ENCODE measurements around the gene KRT81.
"Not testable (repeated sequence)": the region's sequence is repeated elsewhere in the genome, so short reads cannot be mapped to it uniquely, and the experiment has no call there.

Gene KRT81

GRCh38 chr12:52296572-52297215 is 5.4 kb upstream of the KRT81 start:
- peaks cover 2% of the 10 kb centered on the region for H3K4me1 Mint-ChIP-seq
- peaks cover 69% of the 10 kb centered on the region for H3K27me3 Mint-ChIP-seq (ENCODE audit: low read depth)

GRCh38 chr12:52295663-52296062 is 4.3 kb upstream of the KRT81 start:
- H3K27me3 Mint-ChIP-seq (ENCODE audit: low read depth): peaks cover 63% of the 10 kb centered on the region
- H3K27ac Mint-ChIP-seq: no peak overlapping the region
- no peaks in the 10 kb centered on the region for H3K9me3 Mint-ChIP-seq
- H3K4me3 Mint-ChIP-seq: no peak overlapping the region
- H3K36me3 Mint-ChIP-seq (ENCODE audit: low read depth): no peaks in the 10 kb centered on the region
- TF ChIP-seq CTCF (IDR thresholded peaks at IDR 0.05; ENCODE audit: unreplicated experiment in 3 of 3): no peak
- peaks cover 5% of the 10 kb centered on the region for H3K4me1 Mint-ChIP-seq

More at GRCh38 chr12:52296572-52297215, 5.4 kb upstream of the KRT81 start:
- Mint-ChIP-seq H3K36me3 (ENCODE audit: low read depth) (no peaks in the 10 kb centered on the region), H3K9me3 (no peaks in the 10 kb centered on the region), H3K4me3 (no peak overlapping the region), H3K27ac (no peak overlapping the region)
- TF ChIP-seq CTCF (IDR thresholded peaks at IDR 0.05; ENCODE audit: unreplicated experiment in 3 of 3): no peak

- TF ChIP-seq CTCF (IDR thresholded peaks at IDR 0.05; ENCODE audit: unreplicated experiment in 3 of 3): no peak
- Mint-ChIP-seq H3K4me3 (no peak overlapping the region), H3K4me1 (peaks cover 5% of the 10 kb centered on the region), H3K27ac (no peak overlapping the region), H3K36me3 (ENCODE audit: low read depth) (no peaks in the 10 kb centered on the region), H3K9me3 (no peaks in the 10 kb centered on the region), H3K27me3 (ENCODE audit: low read depth) (peaks cover 57% of the 10 kb centered on the region)
Observed at GRCh38 chr12:52294803-52295202, 3.5 kb upstream of the KRT81 start.

GRCh38 chr12:52293926-52294325 is 2.6 kb upstream of the KRT81 start:
- H3K4me3 Mint-ChIP-seq: no peak overlapping the region
- no peak overlapping the region for H3K27ac Mint-ChIP-seq
- peaks cover 48% of the 10 kb centered on the region for H3K27me3 Mint-ChIP-seq (ENCODE audit: low read depth)
- peaks cover 5% of the 10 kb centered on the region for H3K4me1 Mint-ChIP-seq
- H3K36me3 Mint-ChIP-seq (ENCODE audit: low read depth): no peaks in the 10 kb centered on the region
- no peaks in the 10 kb centered on the region for H3K9me3 Mint-ChIP-seq
- TF ChIP-seq CTCF (IDR thresholded peaks at IDR 0.05; ENCODE audit: unreplicated experiment in 3 of 3): no peak

- not testable (repeated sequence) for H3K27ac Mint-ChIP-seq; H3K36me3 Mint-ChIP-seq (ENCODE audit: low read depth); H3K4me3 Mint-ChIP-seq; H3K9me3 Mint-ChIP-seq; H3K4me1 Mint-ChIP-seq
- peaks cover 31% of the 10 kb centered on the region for H3K27me3 Mint-ChIP-seq (ENCODE audit: low read depth)
Observed at GRCh38 chr12:52290483-52291134, 725 bp downstream of the KRT81 start.

- H3K27me3 Mint-ChIP-seq (ENCODE audit: low read depth): peaks cover 12% of the 10 kb centered on the region
- H3K4me3 Mint-ChIP-seq; H3K4me1 Mint-ChIP-seq; H3K27ac Mint-ChIP-seq; H3K36me3 Mint-ChIP-seq (ENCODE audit: low read depth); H3K9me3 Mint-ChIP-seq: not testable (repeated sequence)
Observed at GRCh38 chr12:52287816-52288805, 3.2 kb downstream of the KRT81 start.

- H3K4me1 Mint-ChIP-seq, H3K4me3 Mint-ChIP-seq: not testable (repeated sequence)
Observed at GRCh38 chr12:52286857-52287785, 4.2 kb downstream of the KRT81 start.

More at GRCh38 chr12:52286857-52287785, 4.2 kb downstream of the KRT81 start:
- not testable (repeated sequence) for H3K36me3 Mint-ChIP-seq (ENCODE audit: low read depth); H3K9me3 Mint-ChIP-seq; H3K27ac Mint-ChIP-seq
- peaks cover 16% of the 10 kb centered on the region for H3K27me3 Mint-ChIP-seq (ENCODE audit: low read depth)

Data from nephron (organoid).